ENCODE results near the gene CYP24A1. TPM values are rescaled to one million over a fixed set of nuclear protein-coding genes. Genes with fewer than 3 reads are reported as not detected.

Gene CYP24A1
- total RNA-seq, 3 donors from 2014 or later (not counting 1 experiment from before 2014, with no cell fraction given), result 0.12 TPM; not detected in 2

DNA sequence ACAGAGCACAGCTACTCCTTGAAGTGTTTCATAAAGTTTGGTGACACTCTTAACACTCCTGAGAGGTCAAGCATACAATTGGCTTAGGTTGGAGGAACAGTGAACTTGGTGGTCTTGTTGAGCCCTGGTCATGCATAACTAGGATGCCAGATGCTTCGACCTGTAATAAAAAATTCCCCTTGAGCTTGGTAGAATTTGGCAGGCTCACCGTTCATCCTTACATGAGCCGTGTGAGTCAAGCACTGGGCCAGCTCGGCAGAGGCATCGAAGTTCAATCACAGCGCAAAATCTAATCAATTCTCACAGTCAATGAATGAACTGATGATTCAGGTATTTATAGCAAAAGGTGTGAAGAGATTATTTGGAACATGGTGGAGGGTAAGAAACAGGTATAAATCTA is 33.7 kb downstream of the CYP24A1 start:
- H3K27me3 ChIP-seq (ENCODE audit: control insufficient read depth, insufficient read depth, low read length), result no peaks in the 10 kb centered on the region
- 89% methylated on average over 6 of the region's 6 CpGs for WGBS (ENCODE audit: insufficient coverage)
- Mint-ChIP-seq H3K27me3 (ENCODE audit: low read depth in 2 of 2) (peaks cover 4 to 17% of the 10 kb centered on the region in 2 donors), H3K36me3 (no peaks in the 10 kb centered on the region), H3K4me1 (no peaks in the 10 kb centered on the region), H3K27ac (no peak overlapping the region), H3K9me3 (no peaks in the 10 kb centered on the region), H3K4me3 (no peak overlapping the region)
- no peak overlapping the region for H3K27ac ChIP-seq (ENCODE audit: low read length)
- no peaks in the 10 kb centered on the region for H3K4me1 ChIP-seq (ENCODE audit: control insufficient read depth, insufficient read depth, low read length)
- H3K9me3 ChIP-seq (ENCODE audit: control insufficient read depth, insufficient read depth, low read length), result no peaks in the 10 kb centered on the region
- DNase-seq (no peak), ATAC-seq (no peak)
- intact Hi-C loops (cut with micrococcal nuclease), result no loop called here
- TF ChIP-seq, protein P1, sequence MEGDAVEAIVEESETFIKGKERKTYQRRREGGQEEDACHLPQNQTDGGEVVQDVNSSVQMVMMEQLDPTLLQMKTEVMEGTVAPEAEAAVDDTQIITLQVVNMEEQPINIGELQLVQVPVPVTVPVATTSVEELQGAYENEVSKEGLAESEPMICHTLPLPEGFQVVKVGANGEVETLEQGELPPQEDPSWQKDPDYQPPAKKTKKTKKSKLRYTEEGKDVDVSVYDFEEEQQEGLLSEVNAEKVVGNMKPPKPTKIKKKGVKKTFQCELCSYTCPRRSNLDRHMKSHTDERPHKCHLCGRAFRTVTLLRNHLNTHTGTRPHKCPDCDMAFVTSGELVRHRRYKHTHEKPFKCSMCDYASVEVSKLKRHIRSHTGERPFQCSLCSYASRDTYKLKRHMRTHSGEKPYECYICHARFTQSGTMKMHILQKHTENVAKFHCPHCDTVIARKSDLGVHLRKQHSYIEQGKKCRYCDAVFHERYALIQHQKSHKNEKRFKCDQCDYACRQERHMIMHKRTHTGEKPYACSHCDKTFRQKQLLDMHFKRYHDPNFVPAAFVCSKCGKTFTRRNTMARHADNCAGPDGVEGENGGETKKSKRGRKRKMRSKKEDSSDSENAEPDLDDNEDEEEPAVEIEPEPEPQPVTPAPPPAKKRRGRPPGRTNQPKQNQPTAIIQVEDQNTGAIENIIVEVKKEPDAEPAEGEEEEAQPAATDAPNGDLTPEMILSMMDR (IDR thresholded peaks at IDR 0.05), result no peak
- no peak overlapping the region for H3K4me3 ChIP-seq (ENCODE audit: low read length)
- no peaks in the 10 kb centered on the region for H3K36me3 ChIP-seq (ENCODE audit: control insufficient read depth, insufficient read depth, low read length)

DNA sequence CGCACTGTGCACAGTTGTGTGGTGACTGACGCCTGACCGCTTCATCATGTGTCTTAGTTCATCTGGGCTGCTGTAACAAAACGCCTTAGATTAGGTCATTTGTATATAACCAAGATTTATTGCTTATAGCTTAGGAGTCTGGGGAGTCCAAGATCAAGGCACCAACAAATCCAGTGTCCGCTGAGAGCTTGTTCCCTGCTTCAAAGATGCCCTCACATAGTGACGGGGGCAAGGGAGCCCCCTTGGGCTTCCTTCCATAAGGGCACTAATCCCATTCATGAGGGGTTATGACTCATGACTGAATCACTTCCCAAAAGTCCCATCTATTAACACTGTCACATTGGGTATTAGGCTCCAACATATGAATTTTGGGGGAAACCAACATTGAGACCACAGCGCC is 34.6 kb downstream of the CYP24A1 start:
- intact Hi-C loops (cut with micrococcal nuclease), result no loop called here

DNA sequence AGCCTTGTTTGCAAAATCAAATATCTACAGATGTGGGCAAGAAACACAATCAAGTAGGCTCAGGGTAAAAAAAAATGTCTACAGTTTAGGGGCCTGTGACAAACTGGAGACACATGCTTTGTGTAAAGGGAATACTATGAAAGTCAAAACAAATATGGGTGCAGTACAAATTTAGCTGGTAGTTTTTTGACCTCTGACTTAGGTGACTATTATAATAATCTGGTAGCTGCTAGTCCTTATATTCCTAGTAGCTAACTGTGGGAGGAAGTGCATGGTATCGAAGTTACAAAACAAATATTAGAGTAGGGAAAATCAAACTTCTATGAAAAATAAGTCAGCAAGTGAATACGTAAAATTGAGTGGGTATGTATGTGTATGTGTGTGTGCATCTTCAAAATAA is 35.4 kb downstream of the CYP24A1 start:
- intact Hi-C loops (cut with micrococcal nuclease), result no loop called here
- Mint-ChIP-seq H3K27me3 (ENCODE audit: low read depth in 2 of 2) (peaks cover 4 to 12% of the 10 kb centered on the region in 2 donors), H3K36me3 (no peaks in the 10 kb centered on the region), H3K4me3 (no peak overlapping the region), H3K27ac (no peak overlapping the region), H3K4me1 (no peaks in the 10 kb centered on the region), H3K9me3 (no peaks in the 10 kb centered on the region)
- Histone ChIP-seq H3K27ac (ENCODE audit: low read length) (no peak overlapping the region), H3K36me3 (ENCODE audit: control insufficient read depth, insufficient read depth, low read length) (no peaks in the 10 kb centered on the region), H3K4me3 (ENCODE audit: low read length) (no peak overlapping the region), H3K27me3 (ENCODE audit: control insufficient read depth, insufficient read depth, low read length) (no peaks in the 10 kb centered on the region), H3K4me1 (ENCODE audit: control insufficient read depth, insufficient read depth, low read length) (no peaks in the 10 kb centered on the region), H3K9me3 (ENCODE audit: control insufficient read depth, insufficient read depth, low read length) (no peaks in the 10 kb centered on the region)
- no peak for DNase-seq
- TF ChIP-seq, protein P1 (IDR thresholded peaks at IDR 0.05), result no peak
- 75% methylated on average over 2 of the region's 2 CpGs for WGBS (ENCODE audit: insufficient coverage)
- no peak for ATAC-seq

More for the DNA sequence above, 34.6 kb downstream of the CYP24A1 start:
- no peaks in the 10 kb centered on the region for H3K36me3 Mint-ChIP-seq
- TF ChIP-seq, protein P1 (IDR thresholded peaks at IDR 0.05), result no peak
- Histone ChIP-seq H3K4me3 (ENCODE audit: low read length) (no peak overlapping the region), H3K27me3 (ENCODE audit: control insufficient read depth, insufficient read depth, low read length) (no peaks in the 10 kb centered on the region), H3K36me3 (ENCODE audit: control insufficient read depth, insufficient read depth, low read length) (no peaks in the 10 kb centered on the region), H3K9me3 (ENCODE audit: control insufficient read depth, insufficient read depth, low read length) (no peaks in the 10 kb centered on the region), H3K4me1 (ENCODE audit: control insufficient read depth, insufficient read depth, low read length) (no peaks in the 10 kb centered on the region), H3K27ac (ENCODE audit: low read length) (no peak overlapping the region)
- ATAC-seq, result no peak
- H3K27ac Mint-ChIP-seq, result no peak overlapping the region
- no peaks in the 10 kb centered on the region for H3K4me1 Mint-ChIP-seq
- no peaks in the 10 kb centered on the region for H3K9me3 Mint-ChIP-seq
- no peak overlapping the region for H3K4me3 Mint-ChIP-seq
- peaks cover 4 to 12% of the 10 kb centered on the region in 2 donors for H3K27me3 Mint-ChIP-seq (ENCODE audit: low read depth in 2 of 2)
- 95% methylated on average over 7 of the region's 7 CpGs for WGBS (ENCODE audit: insufficient coverage)
- no peak for DNase-seq

DNA sequence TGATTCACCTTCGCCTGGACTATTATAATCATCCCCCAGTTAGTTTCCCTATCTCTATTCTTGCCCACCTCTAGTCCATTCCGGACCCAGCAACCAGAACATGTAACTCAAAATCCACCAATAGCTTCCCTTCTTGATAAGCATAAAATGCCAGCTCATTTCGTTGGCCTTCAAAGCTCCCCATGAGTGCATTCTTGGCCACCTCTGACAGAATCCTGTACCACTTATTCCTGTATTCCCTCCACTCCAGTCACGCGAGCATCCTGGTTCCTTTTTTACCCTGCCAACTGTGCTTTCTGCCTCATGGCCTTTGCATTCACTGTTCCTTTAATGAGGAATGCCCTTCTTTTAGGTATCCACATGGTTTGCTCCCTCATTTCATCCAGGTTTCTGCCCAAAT is 36.7 kb downstream of the CYP24A1 start:
- 88% methylated on average over 5 of the region's 5 CpGs for WGBS (ENCODE audit: insufficient coverage)

More for the DNA sequence above, 36.7 kb downstream of the CYP24A1 start:
- no peaks in the 10 kb centered on the region for H3K36me3 Mint-ChIP-seq
- H3K4me3 Mint-ChIP-seq, result no peak overlapping the region
- H3K27me3 Mint-ChIP-seq (ENCODE audit: low read depth in 2 of 2), result peaks cover 5 to 7% of the 10 kb centered on the region in 2 donors
- intact Hi-C loops (cut with micrococcal nuclease), result no loop called here
- Histone ChIP-seq H3K27me3 (ENCODE audit: control insufficient read depth, insufficient read depth, low read length) (no peaks in the 10 kb centered on the region), H3K27ac (ENCODE audit: low read length) (no peak overlapping the region), H3K9me3 (ENCODE audit: control insufficient read depth, insufficient read depth, low read length) (no peaks in the 10 kb centered on the region), H3K4me1 (ENCODE audit: control insufficient read depth, insufficient read depth, low read length) (no peaks in the 10 kb centered on the region), H3K4me3 (ENCODE audit: low read length) (no peak overlapping the region), H3K36me3 (ENCODE audit: control insufficient read depth, insufficient read depth, low read length) (no peaks in the 10 kb centered on the region)
- no peak overlapping the region for H3K27ac Mint-ChIP-seq
- TF ChIP-seq, protein P1 (IDR thresholded peaks at IDR 0.05), result no peak
- no peak for ATAC-seq
- DNase-seq, result no peak
- H3K9me3 Mint-ChIP-seq, result no peaks in the 10 kb centered on the region
- no peaks in the 10 kb centered on the region for H3K4me1 Mint-ChIP-seq

Measured in natural killer cell (primary cell).